DMS 273 (cell line): ENCODE measurements around the gene FAXDC2.
A peak's percentile ranks its signal among the peaks of the same experiment; 100 is the strongest.
"Not testable (repeated sequence)": the region's sequence is repeated elsewhere in the genome, so short reads cannot be mapped to it uniquely, and the experiment has no call there.

Experiments
- DNase-seq: peaks from one replicate; lab custom pipeline; 2025; ENCODE audit not compliant: unreplicated experiment; lab: John Stamatoyannopoulos, UW

The FAXDC2 gene

GRCh38 chr5:154862766-154863165 is 12.4 kb upstream of the FAXDC2 start:
- DNase-seq = no peak

- no peak for DNase-seq
These were observed 11.5 kb upstream of the FAXDC2 start for GRCh38 chr5:154861946-154862345.

- no peak for DNase-seq
These were observed 10.4 kb upstream of the FAXDC2 start for GRCh38 chr5:154860765-154861164.

GRCh38 chr5:154860123-154860522 is 9.7 kb upstream of the FAXDC2 start:
- no peak for DNase-seq

- peak; percentile 44 for DNase-seq
These were observed 8.8 kb upstream of the FAXDC2 start for GRCh38 chr5:154858972-154859871.

GRCh38 chr5:154858297-154858971 is 8.0 kb upstream of the FAXDC2 start, which contains the start of gene CNOT8:
TSS of gene CNOT8 (plus strand) at chr5:154858627. CDS start at chr5:154863279, 4,652 bp downstream.
- DNase-seq = peak; percentile 99

GRCh38 chr5:154857530-154858296 is 7.3 kb upstream of the FAXDC2 start:
- peak; percentile 99 for DNase-seq

GRCh38 chr5:154851351-154851750 is 948 bp upstream of the FAXDC2 start:
- DNase-seq = no peak

GRCh38 chr5:154849791-154850201 is 607 bp downstream of the FAXDC2 start:
- no peak for DNase-seq

GRCh38 chr5:154849264-154849785 is 1.1 kb downstream of the FAXDC2 start:
- no peak for DNase-seq

- no peak for DNase-seq
These were observed 5.6 kb downstream of the FAXDC2 start for GRCh38 chr5:154844809-154845208.

GRCh38 chr5:154842689-154843530 is 7.5 kb downstream of the FAXDC2 start:
- DNase-seq = no peak

GRCh38 chr5:154841273-154841661 is 9.1 kb downstream of the FAXDC2 start:
- no peak for DNase-seq

GRCh38 chr5:154840435-154841272 is 9.7 kb downstream of the FAXDC2 start:
- no peak for DNase-seq

- no peak for DNase-seq
These were observed 13.1 kb downstream of the FAXDC2 start for GRCh38 chr5:154837009-154837901.

GRCh38 chr5:154836225-154836624 is 14.2 kb downstream of the FAXDC2 start:
- no peak for DNase-seq

GRCh38 chr5:154835701-154836052 is 14.7 kb downstream of the FAXDC2 start:
- DNase-seq = not testable (repeated sequence)

- DNase-seq = no peak
These were observed 16.4 kb downstream of the FAXDC2 start for GRCh38 chr5:154834053-154834452.
